PFSK-1 (cell line): ENCODE data around the gene PCDH8.

Experiments used
- POLR2AphosphoS5 ChIP-seq: IDR thresholded peaks from 2 replicates; pipeline ENCODE4 v1.6.1; 2012; ENCODE audit warnings: low read depth, mild to moderate bottlenecking, control low read depth, low read length, moderate library complexity
- REST ChIP-seq, 2 experiments: IDR thresholded peaks; 2 replicates each; pipeline versions ENCODE4 v1.6.1 to v1.8.0; 2011 to 2012; ENCODE audit warnings: low read depth in 2 of 2, low read length in 2 of 2, control low read depth in 1 of 2, inconsistent platforms in 1 of 2, mild to moderate bottlenecking in 1 of 2, moderate library complexity in 1 of 2; ENCODE audit not compliant: insufficient read depth in 1 of 2

GRCh38 chr13:52806029-52806428 lies 42.4 kb downstream of the PCDH8 start:
- no peak for TF ChIP-seq POLR2AphosphoS5
- no peak for TF ChIP-seq REST (IDR thresholded peaks at IDR 0.05; ENCODE audit: insufficient read depth in 1 of 2, low read depth in 2 of 2, low read length in 2 of 2)
